HG03280 (cell line): ENCODE data around the gene SVBP.
"Not testable (repeated sequence)": the region's sequence is repeated elsewhere in the genome, so short reads cannot be mapped to it uniquely, and the experiment has no call there.

Experiments
- ATAC-seq: cut with Tn5 transposase; IDR thresholded peaks from one replicate; pipeline ENCODE4 v1.9.1; 2021; ENCODE audit warnings: mild to moderate bottlenecking, moderate library complexity; ENCODE audit not compliant: unreplicated experiment

Gene SVBP

GRCh38 chr1:42841440-42842147 lies 24.4 kb upstream of the SVBP start:
- no peak for ATAC-seq

- no peak for ATAC-seq
These were observed 23.8 kb upstream of the SVBP start for GRCh38 chr1:42841010-42841409.

DNA sequence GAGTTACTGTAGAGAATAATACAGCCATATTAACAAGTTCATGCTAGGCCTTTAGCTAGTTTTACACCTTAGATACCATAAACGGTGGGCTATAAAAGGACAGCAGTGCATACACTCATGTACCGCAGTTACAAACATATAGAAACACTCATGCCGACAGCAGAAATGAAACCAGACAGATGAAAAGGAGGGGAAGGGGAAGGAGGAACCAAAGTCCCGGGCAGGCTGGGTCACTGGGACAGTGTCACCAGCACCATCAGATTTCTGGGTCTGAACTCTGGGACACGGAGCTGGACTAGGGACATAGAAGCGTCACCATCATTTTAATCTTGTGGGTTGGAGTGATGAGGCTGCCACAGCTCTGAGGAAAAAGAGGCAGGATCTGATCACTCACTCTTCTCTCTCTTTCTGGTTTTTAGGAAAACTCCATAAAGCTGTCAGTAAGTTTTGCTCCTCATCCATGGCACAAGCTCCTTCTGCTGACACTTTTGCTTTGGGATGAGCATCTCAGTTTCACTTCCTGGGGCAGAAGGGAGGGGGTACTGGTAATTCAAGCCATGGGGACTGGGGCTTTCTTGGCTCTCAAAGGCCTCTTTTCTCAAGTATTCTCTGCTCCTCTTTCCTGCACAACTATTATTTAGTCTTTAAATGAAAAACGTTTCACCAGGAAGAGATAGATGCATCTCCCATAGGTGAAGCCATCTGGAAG lies 21.4 kb upstream of the SVBP start:
- no peak for ATAC-seq

- ATAC-seq: no peak
These were observed 20.5 kb upstream of the SVBP start for GRCh38 chr1:42837709-42838108.

GRCh38 chr1:42835422-42835821 lies 18.2 kb upstream of the SVBP start:
- no peak for ATAC-seq

DNA sequence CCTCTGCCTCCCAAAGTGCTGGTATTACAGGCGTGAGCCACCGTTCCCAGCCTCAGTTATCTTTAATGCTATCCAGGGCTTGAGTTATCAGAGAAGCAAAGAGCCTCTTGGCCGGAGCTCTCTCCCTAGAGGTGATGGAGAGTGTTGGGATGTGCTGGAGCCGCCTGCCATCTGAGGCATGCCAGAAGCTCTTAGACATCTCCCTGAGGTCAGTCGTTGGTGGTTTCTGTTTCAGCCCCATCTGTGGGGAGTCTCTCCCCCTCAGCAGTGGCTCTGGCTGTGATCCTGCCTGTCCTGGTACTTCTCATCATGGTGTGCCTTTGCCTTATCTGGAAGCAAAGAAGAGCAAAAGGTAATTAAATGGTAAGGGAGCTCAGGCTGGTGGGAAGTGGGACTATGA lies 17.6 kb upstream of the SVBP start:
- ATAC-seq: no peak

- ATAC-seq: no peak
These were observed 16.8 kb upstream of the SVBP start for GRCh38 chr1:42833981-42834380.

DNA sequence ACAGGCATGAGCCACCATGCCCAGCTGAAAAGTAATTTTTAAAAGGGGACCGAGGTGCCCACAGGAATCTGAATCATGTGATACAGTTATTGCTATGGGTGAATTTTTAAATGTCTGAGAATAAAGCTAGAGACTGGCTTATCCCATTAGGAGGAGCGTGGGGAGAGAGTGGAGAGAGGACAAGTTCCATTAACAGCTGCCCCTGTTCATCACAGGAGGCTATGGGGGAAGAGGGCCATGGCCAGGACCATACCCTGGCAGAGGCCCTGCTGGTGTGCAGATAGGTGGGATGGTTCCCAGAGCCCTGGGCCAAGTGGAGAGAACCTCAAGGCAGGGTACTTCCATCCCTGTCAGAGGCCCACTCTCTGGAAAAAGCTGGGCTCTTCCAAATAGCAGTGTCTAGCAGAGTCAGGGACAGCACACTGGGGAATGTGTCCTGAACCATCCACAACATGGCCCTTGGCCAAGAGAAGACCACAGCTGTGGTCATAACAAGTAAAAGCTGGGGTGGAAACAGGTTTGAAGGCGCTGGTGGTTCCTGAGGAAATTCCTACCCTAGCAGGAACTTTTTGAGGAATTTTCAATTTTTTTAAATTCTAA lies 15.5 kb upstream of the SVBP start:
- ATAC-seq: no peak

GRCh38 chr1:42831273-42831672 lies 14.1 kb upstream of the SVBP start:
- no peak for ATAC-seq

DNA sequence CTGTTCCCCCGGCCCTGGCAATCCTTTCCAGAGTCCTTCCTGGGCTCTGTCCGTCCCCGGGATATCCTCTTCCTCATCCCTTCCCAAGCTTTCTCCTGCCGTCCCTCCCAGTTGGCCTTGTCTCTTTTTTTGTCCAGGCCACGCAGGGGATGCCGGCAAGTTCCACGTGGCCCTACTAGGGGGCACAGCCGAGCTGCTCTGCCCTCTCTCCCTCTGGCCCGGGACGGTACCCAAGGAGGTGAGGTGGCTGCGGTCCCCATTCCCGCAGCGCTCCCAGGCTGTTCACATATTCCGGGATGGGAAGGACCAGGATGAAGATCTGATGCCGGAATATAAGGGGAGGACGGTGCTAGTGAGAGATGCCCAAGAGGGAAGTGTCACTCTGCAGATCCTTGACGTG lies 13.4 kb upstream of the SVBP start:
- no peak for ATAC-seq

DNA sequence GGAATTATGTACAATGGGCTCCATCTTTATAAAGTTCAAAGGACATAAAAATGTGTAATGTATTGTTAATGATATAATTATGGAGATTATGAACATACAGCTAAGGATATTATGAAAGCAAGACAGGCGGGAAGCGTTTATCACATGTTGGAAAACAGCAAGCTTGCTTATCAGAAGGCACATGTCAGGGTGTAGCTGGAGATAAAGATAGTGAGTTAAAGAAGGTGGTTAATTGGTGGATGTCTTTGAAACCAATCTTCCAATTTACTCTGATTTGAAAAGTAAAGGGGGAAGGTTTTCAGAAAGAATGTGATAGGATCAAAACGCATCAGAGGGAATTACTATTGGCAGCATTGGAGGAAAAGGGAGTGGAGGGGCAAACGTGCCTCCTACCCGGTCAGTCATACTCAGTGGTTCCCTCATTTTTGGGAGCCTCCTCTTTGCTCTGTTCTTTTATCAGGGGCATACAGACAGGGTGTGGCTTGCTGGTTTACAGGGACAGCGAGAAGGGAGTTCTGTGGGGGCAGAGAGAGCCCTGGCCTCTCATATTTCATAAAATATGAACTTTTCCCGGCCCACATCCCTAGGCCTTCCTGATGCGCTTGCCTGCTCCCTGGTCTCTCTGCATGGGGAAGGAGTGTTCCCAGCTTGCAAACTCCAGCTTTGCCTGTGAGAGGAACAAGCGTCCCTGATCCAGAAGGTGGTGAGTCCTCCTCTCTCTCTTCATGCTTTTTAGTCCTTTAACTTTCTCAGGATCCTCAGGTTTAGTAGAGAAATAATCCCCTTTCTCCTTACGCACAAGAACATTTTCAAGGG lies 8.0 kb upstream of the SVBP start:
- no peak for ATAC-seq

GRCh38 chr1:42824481-42825035 lies 7.4 kb upstream of the SVBP start:
- ATAC-seq: no peak

- no peak for ATAC-seq
These were observed 5.7 kb upstream of the SVBP start for GRCh38 chr1:42822800-42823392.

GRCh38 chr1:42821690-42822089 lies 4.5 kb upstream of the SVBP start:
- ATAC-seq: no peak

- ATAC-seq: no peak
These were observed 3.6 kb upstream of the SVBP start for GRCh38 chr1:42820813-42821212.

GRCh38 chr1:42817976-42818375 lies 779 bp upstream of the SVBP start:
- ATAC-seq: no peak

DNA sequence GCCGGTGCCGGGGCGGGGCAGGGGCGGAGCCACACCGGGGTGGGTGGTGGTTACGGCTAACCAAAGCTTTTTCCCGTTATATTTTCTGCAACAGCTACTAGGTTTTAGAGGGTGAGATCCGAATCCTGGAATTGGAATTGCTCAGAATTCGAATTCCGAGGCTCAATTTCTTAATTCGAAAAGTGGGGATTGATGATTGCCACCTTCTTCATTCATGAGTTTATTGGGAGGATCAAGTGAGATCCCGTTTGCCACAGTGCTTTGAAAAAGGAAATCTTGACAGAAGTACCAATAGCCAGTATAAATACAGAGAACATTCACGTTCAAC lies 207 bp upstream of the SVBP start:
- ATAC-seq: no peak

GRCh38 chr1:42815941-42816584 lies 1.1 kb downstream of the SVBP start:
- ATAC-seq: no peak

DNA sequence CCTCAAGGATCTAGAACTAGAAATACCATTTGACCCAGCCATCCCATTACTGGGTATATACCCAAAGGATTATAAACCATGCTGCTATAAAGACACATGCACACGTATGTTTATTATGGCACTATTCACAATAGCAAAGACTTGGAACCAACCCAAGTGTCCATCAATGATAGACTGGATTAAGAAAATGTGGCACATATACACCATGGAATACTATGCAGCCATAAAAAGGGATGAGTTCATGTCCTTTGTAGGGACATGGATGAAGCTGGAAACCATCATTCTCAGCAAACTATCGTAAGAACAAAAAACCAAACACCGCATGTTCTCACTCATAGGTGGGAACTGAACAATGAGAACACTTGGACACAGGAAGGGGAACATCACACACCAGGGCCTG lies 2.4 kb downstream of the SVBP start:
- not testable (repeated sequence) for ATAC-seq

DNA sequence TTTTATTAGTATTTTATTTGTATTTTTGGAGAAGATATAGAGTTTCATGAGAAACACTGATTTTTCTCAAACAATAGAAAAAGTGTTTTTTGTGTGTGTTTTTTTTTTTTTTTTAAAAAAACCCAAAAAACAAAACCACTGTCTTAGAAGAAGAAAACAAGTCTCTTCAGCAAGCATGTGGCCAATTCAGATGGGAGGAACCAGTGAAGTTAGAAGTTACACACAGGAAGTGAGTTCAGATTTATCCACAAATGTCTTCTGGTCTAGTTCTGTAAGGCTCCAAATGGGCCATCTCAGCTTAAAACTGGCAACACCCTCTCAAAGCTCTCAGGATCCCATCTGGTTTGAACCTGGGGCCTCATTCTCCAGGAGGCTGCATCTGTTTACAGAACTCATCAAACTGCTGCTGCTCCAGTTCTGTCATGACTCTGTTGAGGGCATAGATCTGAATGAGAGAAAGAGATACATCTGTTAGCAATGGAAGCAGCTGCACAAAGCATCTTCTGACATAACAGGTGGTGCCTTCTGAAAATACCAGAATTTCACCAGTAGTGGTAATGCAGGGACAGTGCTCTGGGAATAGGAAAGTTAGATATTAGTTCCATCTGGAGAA lies 10.0 kb downstream of the SVBP start:
- ATAC-seq: no peak
